NCI-H1092 treated with DMSO at 0.1 percent for 48 hours (cell line): Measurements from ENCODE around the gene KANK2.
A peak's percentile ranks its signal among the peaks of the same experiment; 100 is the strongest.
"Not testable (repeated sequence)": the region's sequence is repeated elsewhere in the genome, so short reads cannot be mapped to it uniquely, and the experiment has no call there.

Experiments
- DNase-seq: peaks from one replicate; lab custom pipeline; 2025; lab: John Stamatoyannopoulos, UW

Gene KANK2

DNA sequence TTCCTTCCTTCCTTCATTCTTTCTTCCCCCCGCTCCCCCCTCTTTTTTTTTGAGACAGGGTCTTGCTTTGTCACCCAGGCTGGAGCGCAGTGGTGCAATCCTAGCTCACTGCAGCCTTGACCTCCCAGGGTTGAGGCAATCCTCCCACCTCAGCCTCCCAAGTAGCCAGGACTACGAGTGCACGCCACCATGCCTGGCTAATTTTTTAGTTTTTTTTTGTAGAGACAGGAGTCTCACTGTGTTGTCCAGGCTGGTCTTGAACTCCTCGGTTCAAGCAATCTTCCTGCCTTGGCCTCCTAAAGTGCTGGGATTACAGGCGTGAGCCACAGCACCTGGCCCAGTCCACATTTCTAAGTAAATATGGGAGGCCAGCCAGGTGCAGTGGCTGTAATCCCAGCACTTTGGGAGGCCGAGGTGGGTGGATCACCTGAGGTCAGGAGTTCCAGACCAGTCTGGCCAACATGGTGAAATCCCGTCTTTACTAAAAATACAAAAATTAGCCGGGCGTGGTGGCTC lies 57.3 kb downstream of the KANK2 start:
- DNase-seq = not testable (repeated sequence)

DNA sequence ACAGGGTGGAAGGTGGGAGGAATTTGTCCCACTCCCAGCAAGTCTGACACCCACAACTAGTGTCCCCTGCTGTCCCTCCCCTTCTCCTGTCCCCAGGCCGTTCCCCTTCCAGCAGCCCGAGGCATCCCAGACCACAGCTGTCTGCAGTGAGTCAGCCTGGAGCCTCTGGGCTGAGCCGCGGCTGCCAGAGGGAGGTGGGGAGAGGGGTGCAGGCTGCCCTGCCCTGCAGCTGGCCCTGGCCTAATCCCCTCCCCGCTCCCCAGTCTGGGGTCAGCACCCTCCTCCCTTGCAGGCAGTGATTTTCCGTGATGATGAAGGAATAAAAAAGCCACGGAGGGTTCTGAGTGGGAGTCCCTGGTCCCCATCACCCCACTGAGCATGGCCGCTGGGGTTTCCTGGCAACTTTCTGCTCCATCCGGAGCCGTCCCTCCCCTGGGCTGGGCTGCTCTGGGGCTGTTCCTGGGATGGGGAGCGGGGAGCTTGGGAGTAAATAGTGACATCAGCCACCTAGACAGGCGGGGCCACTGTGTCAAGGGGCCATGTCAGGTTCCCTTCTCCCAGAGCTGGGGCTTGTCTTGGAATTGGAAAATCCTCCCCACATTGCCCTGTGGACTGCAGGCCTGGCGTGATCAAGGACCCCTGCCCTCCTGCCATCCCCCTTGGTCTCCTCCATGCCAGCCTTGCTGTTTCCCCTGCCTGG lies 58.6 kb downstream of the KANK2 start:
- DNase-seq = no peak

DNA sequence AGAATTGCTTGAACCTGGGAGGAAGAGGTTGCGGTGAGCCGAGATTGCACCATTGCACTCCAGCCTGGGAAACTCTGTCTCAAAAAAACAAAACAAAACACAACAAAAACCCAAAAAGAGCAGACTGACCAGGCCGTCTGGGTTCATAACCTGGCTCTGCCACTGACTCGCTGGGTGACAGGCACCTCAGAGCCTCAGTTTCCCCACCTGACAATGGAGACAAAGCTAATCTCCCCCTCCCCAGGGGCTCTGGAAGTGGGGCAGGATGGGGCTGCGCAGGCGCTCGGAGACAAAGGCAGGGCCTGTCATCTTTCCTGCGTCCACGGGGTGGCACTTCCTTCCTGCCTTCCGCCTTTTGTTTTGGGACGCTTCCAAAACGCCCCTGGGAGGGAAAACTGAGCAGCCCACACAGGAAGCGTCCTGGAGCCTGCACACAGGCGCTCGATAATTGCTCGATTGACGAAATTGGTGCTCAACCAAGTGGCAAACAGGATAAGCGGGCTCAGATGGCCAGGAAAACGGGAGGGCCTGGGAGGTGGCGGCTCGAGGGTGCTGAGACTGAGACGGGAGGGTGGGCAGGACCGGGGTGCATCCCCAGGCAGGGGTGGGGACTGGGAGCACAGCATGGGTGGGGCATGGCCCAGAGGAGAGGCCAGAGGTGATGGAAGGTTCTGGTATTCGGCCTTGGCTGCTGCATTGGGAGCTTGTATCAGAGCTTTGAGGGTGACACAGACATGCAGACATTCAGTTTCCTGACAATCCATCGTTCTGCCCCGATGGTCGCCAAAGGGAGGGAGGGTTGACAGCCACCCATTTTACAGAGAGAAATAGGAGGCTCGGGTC lies 59.6 kb downstream of the KANK2 start:
- DNase-seq = peak; percentile 79

DNA sequence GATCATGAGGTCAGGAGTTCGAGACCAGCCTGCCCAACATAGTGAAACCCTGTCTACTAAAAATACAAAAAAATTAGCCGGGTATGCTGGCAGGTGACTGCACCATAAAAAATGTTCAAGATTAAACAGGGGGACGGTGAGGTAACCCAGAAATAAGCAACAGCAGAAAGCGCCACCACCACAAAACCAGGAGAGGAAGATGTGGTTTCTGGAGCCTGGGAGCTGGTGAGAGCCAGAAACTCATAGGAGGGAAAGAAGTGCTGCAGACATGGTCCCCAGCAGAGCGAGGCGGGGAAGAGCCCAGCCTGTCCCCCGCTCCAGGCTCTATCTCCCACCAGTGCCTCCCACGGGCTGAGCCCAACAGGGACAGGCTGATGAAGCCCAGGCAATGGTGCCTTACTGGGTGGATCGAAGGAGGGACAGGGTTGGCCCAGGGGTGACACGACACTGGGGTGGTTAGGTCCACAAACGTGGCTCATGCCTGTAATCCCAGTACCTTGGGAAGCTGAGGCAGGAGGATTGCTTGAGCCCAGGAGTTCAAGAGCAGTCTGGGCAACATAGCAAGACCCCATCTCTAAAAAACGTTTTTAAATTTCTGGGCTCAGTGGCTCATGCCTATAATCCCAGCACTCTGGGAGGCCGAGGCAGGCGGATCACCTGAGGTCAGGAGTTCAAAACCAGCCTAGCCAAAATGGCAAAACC lies 60.8 kb downstream of the KANK2 start:
- DNase-seq = no peak

DNA sequence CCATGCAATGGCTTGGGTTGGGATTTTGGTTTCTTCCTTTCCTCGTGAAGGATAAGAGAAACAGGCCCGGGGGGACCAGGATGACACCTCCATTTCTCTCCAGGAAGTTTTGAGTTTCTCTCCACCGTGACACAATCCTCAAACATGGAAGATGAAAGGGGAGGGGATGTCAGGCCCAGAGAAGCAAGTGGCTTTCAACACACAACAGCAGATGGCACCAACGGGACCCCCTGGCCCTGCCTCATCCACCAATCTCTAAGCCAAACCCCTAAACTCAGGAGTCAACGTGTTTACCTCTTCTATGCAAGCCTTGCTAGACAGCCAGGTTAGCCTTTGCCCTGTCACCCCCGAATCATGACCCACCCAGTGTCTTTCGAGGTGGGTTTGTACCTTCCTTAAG lies 65.9 kb downstream of the KANK2 start:
- no peak for DNase-seq

DNA sequence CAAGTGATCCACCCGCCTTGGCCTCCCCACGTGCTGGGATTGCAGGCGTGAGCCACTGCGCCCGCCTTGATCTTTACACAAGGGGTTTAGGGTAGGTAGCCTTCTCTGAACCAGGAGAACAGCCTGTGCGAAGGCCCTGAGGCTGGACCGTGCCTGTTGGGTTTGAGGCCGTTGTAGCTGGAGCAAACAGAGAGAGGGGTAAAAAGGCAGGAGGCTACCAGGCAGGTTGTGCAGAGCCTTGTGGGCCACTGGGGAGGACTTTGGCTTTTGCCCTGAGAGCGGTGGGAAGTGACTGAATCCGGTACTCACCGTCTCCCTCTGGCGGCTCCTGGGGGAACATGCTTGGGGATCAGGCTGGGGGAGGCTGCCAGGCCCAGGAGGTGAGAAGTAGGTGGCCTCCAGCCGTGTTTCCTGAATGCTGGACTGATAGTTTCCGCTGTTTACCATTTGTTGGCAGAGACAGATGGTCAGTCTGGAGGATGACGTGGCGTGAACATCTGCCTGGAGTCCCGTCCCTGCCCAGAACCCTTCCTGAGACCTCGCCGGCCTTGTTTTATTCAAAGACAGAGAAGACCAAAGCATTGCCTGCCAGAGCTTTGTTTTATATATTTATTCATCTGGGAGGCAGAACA lies 66.4 kb downstream of the KANK2 start:
- DNase-seq = peak; percentile 36

DNA sequence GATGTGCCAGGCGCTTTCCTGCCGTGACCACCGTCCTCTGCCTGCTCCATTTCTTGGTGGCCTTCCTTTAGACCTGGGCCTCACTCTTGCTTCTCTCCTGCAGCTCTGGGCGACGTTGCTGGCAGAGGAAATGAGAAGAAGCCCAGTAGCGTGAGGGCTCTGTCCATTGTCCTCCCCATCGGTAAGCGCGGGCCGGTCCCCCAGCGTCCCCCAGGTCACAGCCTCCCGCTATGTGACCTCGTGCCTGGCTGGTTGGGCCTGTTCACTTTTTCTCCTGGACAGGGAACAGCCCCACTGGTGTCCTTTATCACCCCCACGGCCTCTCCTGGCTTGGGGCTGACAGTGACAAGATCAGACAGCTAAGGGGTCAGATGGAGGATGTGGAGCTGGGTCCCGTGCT lies 69.4 kb downstream of the KANK2 start:
- no peak for DNase-seq

DNA sequence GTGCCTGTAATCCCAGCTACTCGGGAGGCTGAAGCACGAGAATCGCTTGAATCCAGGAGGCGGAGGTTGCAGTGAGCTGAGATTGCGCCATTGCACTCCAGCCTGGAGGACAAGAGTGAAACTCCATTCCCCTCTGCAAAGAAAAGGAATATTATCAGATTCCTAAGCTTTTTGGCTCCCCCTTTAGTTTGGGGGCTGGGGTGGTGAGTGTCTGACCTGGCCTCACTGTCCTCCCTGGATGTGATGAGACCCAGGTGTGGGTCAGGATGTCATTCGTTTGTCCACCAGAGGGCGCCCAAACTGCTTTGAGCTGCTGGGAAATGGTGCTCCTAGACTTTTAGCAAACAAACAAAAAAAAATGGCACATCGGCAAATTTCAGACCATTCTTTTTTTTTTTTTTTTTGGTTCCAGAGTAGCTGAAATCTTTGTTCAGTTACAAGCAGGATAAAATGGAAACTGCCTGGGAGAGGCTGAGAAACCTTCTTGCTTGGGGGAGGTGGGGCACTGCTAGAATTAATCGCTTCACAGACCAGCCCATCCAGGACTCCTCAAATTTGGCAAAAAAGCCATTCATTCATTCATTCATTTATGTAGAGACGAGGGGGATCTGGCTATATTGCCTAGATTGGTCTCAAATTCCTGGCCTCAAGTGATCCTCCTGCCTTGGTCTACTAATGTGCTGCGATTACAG lies 71.2 kb downstream of the KANK2 start:
- DNase-seq = peak; percentile 19

DNA sequence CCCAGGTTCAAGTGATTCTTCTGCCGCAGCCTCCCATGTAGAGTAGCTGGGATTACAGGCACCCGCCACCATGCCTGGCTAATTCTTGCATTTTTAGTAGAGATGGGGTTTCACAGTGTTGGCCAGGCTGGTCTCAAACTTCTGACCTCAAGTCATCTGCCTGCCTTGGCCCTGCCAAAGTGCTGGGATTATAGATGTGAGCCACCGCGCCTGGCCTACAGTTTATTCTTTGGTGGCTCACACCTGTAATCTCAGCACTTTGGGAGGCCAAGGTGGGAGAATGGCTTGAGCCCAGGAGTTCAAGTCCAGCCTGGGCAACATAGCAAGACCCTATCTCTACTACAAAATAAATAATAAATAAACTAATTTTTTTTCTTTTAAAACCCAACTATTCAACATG lies 73.2 kb downstream of the KANK2 start:
- not testable (repeated sequence) for DNase-seq

DNA sequence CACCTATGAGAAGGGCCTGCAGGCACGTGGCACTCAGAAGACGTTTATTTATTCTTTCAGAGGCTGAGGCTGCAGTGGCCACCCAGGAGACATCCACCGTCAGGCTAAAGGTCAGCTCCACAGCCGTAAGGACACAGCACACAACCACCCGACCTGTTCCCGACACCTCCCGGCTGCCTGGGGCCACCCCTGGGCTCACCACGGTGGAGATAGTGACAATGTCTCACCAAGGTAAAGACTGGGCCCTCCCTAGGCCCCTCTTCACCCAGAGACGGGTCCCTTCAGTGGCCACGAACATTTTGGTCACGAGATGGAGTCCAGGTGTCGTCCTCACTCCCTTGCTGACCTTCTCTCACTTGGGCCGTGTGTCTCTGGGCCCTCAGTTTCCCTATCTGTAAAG lies 74.2 kb downstream of the KANK2 start:
- no peak for DNase-seq

DNA sequence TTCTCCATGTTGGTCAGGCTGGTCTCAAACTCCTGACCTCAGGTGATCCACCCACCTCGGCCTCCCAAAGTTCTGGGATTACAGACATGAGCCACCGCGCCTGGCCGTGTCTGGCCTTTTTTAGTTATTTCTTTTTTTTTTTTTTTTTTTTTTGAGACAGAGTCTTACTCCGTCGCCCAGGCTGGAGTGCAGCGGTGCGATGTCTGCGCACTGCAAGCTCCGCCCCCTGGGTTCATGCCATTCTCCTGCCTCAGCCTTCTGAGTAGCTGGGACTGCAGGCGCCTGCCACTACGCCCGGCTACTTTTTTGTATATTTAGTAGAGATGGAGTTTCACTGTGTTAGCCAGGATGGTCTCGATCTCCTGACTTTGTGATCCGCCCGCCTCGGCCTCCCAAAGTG lies 75.4 kb downstream of the KANK2 start:
- DNase-seq = not testable (repeated sequence)

DNA sequence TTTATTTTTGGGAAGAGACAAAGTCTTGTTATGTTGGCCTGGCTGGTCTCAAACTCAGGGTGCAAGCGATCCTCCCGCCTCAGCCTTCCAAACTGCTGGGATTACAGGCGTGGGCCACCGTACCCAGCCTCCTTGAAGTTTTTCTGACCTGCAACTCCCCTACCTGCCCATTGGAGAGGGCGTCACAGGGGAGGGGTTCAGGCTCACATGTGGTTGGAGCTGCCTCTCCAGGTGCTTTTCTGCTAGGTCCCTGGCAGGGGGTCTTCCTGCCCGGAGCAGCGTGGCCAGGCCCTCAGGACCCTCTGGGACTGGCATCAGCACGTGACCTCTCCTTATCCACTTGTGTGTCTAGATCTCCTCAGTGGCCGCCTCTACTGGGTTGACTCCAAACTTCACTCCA lies 80.8 kb downstream of the KANK2 start:
- no peak for DNase-seq

DNA sequence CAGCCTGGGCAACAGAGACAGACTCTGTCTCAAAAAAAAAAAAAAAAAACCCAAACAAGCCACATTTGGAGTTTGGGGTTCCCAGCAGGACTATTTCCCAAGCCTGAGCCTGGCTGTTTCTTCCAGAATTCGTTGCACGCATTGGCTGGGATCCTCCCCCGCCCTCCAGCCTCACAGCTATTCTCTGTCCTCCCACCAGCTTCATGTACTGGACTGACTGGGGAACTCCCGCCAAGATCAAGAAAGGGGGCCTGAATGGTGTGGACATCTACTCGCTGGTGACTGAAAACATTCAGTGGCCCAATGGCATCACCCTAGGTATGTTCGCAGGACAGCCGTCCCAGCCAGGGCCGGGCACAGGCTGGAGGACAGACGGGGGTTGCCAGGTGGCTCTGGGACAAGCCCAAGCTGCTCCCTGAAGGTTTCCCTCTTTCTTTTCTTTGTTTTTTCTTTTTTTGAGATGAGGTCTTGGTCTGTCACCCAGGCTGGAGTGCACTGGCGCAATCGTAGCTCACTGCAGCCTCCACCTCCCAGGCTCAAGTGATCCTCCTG lies 81.4 kb downstream of the KANK2 start:
- DNase-seq = no peak

DNA sequence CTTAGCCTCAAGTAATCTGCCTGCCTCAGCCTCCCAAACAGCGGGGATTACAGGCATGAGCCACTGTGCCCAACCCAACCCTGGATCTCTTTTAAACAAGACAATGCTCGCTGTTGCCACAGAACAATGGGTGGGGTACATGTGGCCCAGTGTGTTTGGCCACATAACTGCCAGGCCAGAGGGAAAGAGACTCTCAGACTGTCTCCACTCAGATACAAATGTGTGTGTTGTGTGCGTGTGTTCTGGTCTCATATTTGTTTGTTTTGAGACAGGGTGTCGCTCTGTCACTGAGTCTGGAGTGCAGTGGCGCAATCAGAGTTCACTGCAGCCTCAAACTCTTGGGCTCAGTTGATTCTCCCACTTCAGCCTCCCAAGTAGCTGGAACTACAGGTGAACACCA lies 82.3 kb downstream of the KANK2 start:
- DNase-seq = no peak
